22Rv1 (cell line): ENCODE data around the gene TMEM109.

Experiments
- H3K27ac ChIP-seq: fragments of 450-650 bp; 2 replicates; pipeline ENCODE4 v1.5.1; 2017
- ZFX ChIP-seq: fragments of 450-650 bp; IDR thresholded peaks from 2 replicates; pipeline ENCODE4 v1.6.1; 2017; ENCODE audit warnings: antibody characterized with exemption, borderline replicate concordance
- TF ChIP-seq, protein P1 (sequence below): fragments of 450-650 bp; IDR thresholded peaks from 2 replicates; pipeline ENCODE4 v1.5.1; 2017; ENCODE audit warnings: mild to moderate bottlenecking

The TMEM109 gene

DNA sequence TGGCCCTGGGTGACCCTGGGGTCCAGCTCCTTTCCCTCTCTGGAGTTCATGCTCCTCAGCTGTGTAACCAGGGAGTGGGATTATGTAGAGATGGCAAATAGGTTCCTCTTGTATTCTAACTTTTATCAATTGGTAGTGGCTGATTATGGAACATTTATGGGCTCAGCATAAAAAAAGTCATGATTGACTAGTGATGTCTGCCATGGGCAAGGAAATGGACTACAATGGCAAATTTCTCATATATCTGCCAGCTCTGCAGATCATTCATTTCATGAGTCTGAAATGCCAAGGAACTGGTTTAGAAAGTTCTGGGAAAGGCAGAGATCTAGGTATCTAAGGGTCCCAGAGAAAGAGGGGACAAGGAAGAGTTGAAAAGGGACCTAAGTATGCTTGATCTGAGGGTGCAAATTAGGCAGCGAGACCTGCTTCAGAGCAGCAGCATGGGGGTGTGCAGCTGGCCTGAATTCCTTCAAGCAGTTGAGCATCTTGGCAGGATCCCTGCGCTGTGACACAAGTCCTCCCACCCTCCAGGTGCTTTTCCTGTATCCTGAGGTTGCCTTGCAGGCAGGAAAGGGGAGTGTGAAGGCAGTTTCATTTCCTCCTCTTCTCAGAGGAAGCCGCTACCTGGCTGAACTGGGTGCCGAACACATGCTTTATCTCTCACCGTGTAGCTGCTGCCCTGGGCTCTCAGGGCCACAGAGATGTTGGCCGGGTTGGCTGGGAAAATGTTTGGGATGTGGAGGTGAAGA is 27.6 kb downstream of the TMEM109 start:
- TF ChIP-seq ZFX: no peak
- TF ChIP-seq, protein P1, sequence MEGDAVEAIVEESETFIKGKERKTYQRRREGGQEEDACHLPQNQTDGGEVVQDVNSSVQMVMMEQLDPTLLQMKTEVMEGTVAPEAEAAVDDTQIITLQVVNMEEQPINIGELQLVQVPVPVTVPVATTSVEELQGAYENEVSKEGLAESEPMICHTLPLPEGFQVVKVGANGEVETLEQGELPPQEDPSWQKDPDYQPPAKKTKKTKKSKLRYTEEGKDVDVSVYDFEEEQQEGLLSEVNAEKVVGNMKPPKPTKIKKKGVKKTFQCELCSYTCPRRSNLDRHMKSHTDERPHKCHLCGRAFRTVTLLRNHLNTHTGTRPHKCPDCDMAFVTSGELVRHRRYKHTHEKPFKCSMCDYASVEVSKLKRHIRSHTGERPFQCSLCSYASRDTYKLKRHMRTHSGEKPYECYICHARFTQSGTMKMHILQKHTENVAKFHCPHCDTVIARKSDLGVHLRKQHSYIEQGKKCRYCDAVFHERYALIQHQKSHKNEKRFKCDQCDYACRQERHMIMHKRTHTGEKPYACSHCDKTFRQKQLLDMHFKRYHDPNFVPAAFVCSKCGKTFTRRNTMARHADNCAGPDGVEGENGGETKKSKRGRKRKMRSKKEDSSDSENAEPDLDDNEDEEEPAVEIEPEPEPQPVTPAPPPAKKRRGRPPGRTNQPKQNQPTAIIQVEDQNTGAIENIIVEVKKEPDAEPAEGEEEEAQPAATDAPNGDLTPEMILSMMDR: no peak

DNA sequence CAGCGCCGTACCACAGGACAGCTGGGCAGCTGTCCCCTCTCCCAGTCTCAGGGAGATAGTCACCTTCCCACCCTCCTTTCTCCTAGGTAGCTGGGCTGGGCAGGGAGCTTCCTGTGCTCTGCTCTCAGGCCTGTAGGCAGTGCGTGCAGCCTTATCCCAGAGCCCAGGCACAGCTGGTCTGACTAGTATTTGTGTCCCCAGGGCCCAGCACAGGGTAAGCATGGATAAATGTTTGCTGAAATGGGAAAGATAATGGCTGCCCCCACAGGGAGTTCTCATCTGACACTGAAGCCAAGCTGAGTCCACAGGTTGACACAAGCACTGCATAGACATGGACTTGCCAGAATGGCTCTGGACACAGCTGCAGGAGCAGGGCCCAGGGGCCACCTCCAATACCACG is 28.3 kb downstream of the TMEM109 start:
- TF ChIP-seq, protein P1: no peak
- no peak for TF ChIP-seq ZFX
- 0 out of 2 replicates have a peak overlapping the region, but pooled peaks have one; percentile 15 for H3K27ac ChIP-seq

More for the DNA sequence above, 27.6 kb downstream of the TMEM109 start:
- 0 out of 2 replicates have a peak overlapping the region, but pooled peaks have one; percentile 15 for H3K27ac ChIP-seq

DNA sequence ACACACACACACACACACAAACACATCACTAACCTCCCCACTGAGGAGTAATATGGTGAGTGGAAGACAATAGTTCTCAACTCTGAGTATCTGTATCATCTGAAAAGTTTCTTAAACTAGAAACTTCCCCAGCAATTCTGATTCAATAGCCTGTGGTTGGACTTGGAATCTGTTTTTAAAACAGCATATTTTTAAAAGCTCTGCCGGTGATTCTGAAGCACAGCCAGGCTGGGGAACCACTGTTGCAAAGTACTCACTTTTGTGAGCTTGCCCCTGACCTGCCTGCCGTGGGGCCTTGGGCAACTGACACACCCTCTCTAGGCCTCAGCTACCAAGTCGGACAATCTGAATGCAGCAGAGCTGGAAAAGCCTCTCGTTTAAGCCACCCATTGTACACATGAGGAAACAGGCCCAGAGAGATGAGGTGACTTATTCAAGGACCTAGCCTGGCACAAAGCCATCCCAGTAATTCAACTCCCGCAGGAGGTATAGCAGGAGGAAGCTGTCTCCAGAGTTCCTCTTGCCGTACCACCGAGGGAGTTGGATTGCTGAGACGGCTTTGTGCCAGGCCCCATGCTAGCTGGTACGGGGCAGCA is 29.1 kb downstream of the TMEM109 start:
- 0 out of 2 replicates have a peak overlapping the region, but pooled peaks have one; percentile 15 for H3K27ac ChIP-seq
- TF ChIP-seq, protein P1: no peak
- TF ChIP-seq ZFX: no peak

DNA sequence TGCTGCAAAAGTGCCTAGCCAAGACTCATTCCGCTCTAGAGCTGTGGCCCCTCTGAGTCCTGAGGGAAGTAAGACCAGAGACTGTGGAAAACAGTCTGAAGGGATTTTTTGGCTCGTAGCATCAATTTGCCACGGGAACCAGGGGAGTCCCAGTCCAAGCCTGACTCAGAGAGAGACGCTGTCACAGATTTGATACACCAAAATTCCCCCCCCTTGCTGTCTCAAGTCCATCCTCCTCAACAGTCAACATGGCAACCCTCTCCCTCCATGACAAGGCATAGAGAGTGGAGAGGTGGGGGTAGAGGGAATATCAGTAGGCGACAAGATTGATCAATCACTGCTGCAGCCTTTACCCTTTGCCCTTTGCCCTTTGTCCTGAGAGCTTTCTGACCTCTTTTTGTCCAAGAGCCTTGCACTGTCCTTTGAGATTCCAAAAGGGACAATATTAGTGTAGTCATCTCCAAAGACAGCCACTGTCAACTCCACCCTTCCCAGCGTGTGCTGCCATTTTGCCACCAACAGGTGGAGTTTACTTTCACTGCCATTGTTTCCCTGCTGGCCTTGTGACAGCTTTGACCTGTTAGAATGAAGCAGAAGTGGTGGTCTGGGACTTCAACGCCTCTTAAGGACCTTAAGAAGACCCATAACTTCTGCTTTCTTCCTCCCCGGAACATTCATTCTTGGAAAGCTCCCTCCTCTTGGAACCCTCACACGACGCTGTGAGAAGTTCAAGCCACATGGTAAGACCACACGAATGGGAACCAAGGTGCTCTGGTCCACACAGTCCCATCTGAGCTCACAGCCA is 30.7 kb downstream of the TMEM109 start:
- TF ChIP-seq ZFX: no peak
- TF ChIP-seq, protein P1: peak; percentile 33; the same call in 1 of the 2 replicates

DNA sequence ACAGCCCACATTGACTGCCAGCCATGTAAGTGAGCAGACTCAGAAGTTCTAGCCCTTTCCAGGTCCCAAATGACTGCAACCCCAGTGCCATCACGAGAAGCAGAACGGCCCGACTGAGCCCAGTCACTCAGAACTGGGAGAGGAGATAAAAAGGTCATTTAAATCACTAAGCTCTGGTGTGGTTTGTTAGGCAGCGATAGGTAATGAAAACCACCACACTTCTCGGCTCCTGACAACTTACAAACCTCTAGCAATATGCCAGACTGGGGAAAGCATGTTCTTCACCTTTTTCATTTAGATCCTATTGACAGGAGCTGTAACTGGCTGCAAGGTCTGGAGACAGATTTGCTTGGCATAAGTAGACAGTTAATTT is 31.3 kb downstream of the TMEM109 start:
- no peak overlapping the region for H3K27ac ChIP-seq
- TF ChIP-seq ZFX: no peak
- TF ChIP-seq, protein P1: no peak

More for the DNA sequence above, 30.7 kb downstream of the TMEM109 start:
- no peak overlapping the region for H3K27ac ChIP-seq

DNA sequence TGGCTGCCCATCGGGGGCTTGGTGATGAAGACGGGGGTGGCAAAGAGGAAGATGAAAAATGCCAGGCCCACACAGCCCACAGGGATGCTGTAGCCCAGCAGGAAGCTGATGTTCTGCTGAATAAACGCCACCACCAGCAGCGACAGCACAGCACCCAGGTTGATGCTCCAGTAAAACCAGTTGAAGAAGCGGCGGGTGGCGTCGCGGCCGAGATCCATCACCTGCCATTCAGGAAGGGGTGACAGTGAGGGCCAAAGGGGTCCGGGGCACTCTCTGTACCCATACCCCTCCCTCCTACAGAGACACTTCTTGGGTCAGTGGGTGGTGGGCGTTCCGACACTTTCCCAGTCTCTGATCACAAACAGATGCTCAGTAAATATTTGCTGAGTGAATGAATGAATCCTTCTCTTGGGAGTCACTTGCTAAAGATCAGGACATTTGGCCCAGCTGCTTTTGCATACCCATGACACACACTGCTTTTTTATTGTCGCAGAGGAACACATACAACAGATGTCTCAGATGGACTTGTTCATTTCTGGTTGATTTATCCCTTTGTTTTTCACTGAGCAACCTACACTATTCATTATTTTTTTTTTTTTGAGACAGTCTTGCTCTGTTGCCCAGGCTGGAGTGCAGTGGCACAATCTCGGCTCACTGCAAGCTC is 32.8 kb downstream of the TMEM109 start:
- no peak for TF ChIP-seq ZFX
- TF ChIP-seq, protein P1: no peak
- H3K27ac ChIP-seq: no peak overlapping the region
